ENCODE measurements around the gene BOK. TPM values are rescaled to one million over a fixed set of nuclear protein-coding genes. Genes with fewer than 3 reads are reported as not detected.

BOK gene
- total and polyA plus RNA-seq, 2 of the 13 experiments (the other 11 are each of a cell fraction or from before 2014, with no cell fraction given): 35.5 to 39.2 TPM

- TF ChIP-seq, protein P1, sequence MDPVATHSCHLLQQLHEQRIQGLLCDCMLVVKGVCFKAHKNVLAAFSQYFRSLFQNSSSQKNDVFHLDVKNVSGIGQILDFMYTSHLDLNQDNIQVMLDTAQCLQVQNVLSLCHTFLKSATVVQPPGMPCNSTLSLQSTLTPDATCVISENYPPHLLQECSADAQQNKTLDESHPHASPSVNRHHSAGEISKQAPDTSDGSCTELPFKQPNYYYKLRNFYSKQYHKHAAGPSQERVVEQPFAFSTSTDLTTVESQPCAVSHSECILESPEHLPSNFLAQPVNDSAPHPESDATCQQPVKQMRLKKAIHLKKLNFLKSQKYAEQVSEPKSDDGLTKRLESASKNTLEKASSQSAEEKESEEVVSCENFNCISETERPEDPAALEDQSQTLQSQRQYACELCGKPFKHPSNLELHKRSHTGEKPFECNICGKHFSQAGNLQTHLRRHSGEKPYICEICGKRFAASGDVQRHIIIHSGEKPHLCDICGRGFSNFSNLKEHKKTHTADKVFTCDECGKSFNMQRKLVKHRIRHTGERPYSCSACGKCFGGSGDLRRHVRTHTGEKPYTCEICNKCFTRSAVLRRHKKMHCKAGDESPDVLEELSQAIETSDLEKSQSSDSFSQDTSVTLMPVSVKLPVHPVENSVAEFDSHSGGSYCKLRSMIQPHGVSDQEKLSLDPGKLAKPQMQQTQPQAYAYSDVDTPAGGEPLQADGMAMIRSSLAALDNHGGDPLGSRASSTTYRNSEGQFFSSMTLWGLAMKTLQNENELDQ (CRISPR knock-in tag; IDR thresholded peaks at IDR 0.05; ENCODE audit: borderline replicate concordance): no peak
- TF ChIP-seq NRL (CRISPR knock-in tag; IDR thresholded peaks at IDR 0.05; ENCODE audit: borderline replicate concordance) (0 out of 2 replicates have a peak, but pooled peaks have one; percentile 71), ZBTB7A (CRISPR knock-in tag; IDR thresholded peaks at IDR 0.05) (0 out of 2 replicates have a peak, but pooled peaks have one; percentile 13), KDM1A (CRISPR knock-in tag; IDR thresholded peaks at IDR 0.05) (no peak), ZSCAN29 (CRISPR knock-in tag; conservative IDR thresholded peaks at IDR 0.05) (no peak), ZKSCAN8 (CRISPR knock-in tag; IDR thresholded peaks at IDR 0.05; ENCODE audit: borderline replicate concordance) (no peak), RFX3 (CRISPR knock-in tag; IDR thresholded peaks at IDR 0.05) (no peak), HOXA7 (CRISPR knock-in tag; IDR thresholded peaks at IDR 0.05) (no peak), HOXA3 (CRISPR knock-in tag; IDR thresholded peaks at IDR 0.05) (peak; percentile 24; the same call in 1 of the 2 replicates), ZNF781 (CRISPR knock-in tag; IDR thresholded peaks at IDR 0.05; ENCODE audit: borderline replicate concordance, not compliant biosample characterization) (no peak), SNAI1 (CRISPR knock-in tag; IDR thresholded peaks at IDR 0.05; ENCODE audit: borderline replicate concordance) (0 out of 2 replicates have a peak, but pooled peaks have one; percentile 64), SIX4 (CRISPR knock-in tag; IDR thresholded peaks at IDR 0.05) (no peak), RFXANK (CRISPR knock-in tag; IDR thresholded peaks at IDR 0.05) (no peak), SMAD3 (CRISPR knock-in tag; IDR thresholded peaks at IDR 0.05) (no peak), MED8 (CRISPR knock-in tag; IDR thresholded peaks at IDR 0.05; ENCODE audit: insufficient replicate concordance) (peak; percentile 53), SRF (IDR thresholded peaks at IDR 0.05; ENCODE audit: low read depth, low read length) (no peak), POLR2AphosphoS5 (IDR thresholded peaks at IDR 0.05; ENCODE audit: low read depth, low read length) (no peak), KDM2A (CRISPR knock-in tag; IDR thresholded peaks at IDR 0.05; ENCODE audit: borderline replicate concordance, low read depth) (0 out of 2 replicates have a peak, but pooled peaks have one; percentile 15), NAIF1 (CRISPR knock-in tag; IDR thresholded peaks at IDR 0.05; ENCODE audit: borderline replicate concordance) (no peak), CC2D1A (CRISPR knock-in tag; IDR thresholded peaks at IDR 0.05) (no peak), SRY (CRISPR knock-in tag; IDR thresholded peaks at IDR 0.05) (0 out of 2 replicates have a peak, but pooled peaks have one; percentile 0), ZNF790 (CRISPR knock-in tag; IDR thresholded peaks at IDR 0.05; ENCODE audit: borderline replicate concordance) (no peak), ARNTL (CRISPR knock-in tag; IDR thresholded peaks at IDR 0.05) (peak; percentile 60; the same call in 1 of the 2 replicates)
- TF ChIP-seq, protein P2, sequence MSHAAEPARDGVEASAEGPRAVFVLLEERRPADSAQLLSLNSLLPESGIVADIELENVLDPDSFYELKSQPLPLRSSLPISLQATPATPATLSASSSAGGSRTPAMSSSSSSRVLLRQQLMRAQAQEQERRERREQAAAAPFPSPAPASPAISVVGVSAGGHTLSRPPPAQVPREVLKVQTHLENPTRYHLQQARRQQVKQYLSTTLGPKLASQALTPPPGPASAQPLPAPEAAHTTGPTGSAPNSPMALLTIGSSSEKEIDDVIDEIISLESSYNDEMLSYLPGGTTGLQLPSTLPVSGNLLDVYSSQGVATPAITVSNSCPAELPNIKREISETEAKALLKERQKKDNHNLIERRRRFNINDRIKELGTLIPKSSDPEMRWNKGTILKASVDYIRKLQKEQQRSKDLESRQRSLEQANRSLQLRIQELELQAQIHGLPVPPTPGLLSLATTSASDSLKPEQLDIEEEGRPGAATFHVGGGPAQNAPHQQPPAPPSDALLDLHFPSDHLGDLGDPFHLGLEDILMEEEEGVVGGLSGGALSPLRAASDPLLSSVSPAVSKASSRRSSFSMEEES (CRISPR knock-in tag; IDR thresholded peaks at IDR 0.05): peak; percentile 58; the same call in 1 of the 2 replicates
- TF ChIP-seq, protein P3, sequence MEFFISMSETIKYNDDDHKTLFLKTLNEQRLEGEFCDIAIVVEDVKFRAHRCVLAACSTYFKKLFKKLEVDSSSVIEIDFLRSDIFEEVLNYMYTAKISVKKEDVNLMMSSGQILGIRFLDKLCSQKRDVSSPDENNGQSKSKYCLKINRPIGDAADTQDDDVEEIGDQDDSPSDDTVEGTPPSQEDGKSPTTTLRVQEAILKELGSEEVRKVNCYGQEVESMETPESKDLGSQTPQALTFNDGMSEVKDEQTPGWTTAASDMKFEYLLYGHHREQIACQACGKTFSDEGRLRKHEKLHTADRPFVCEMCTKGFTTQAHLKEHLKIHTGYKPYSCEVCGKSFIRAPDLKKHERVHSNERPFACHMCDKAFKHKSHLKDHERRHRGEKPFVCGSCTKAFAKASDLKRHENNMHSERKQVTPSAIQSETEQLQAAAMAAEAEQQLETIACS (CRISPR knock-in tag; IDR thresholded peaks at IDR 0.05): peak; percentile 96
Measured at GRCh38 chr2:241559323-241560161, 997 bp downstream of the BOK start (continued).
